Lung (tissue), 12 donors: Measurements from ENCODE around the gene SAMD4A. TPM values are rescaled to one million over a fixed set of nuclear protein-coding genes. Genes with fewer than 3 reads are reported as not detected.

Experiments used
- ATAC-seq: fragments of 200-7000 bp; cut with Tn5 transposase; one replicate; pipeline ENCODE4 v1.9.1; 2020; ENCODE audit warnings: moderate number of reproducible peaks; ENCODE audit not compliant: insufficient read depth, low FRiP score
- DNase-seq, 3 donors: peaks; one replicate each; pipeline ENCODE4 v3.0.0-alpha.2; 2013 to 2017
- H3K27ac ChIP-seq, 2 donors: one replicate each; pipeline ENCODE4 v1.5.1; 2013; ENCODE audit warnings: mild to moderate bottlenecking in 2 of 2, moderate library complexity in 2 of 2, control low read depth in 1 of 2, inconsistent platforms in 1 of 2, low read depth in 1 of 2, low read length in 1 of 2
- H3K27me3 ChIP-seq, 3 donors: one replicate each; pipeline ENCODE4 v1.5.1; 2013; ENCODE audit warnings: low read length in 2 of 3; ENCODE audit not compliant: control insufficient read depth in 3 of 3, insufficient read depth in 3 of 3
- H3K36me3 ChIP-seq, 4 donors: one replicate each; pipeline ENCODE4 v1.5.1; 2013; ENCODE audit warnings: low read length in 4 of 4, mild to moderate bottlenecking in 1 of 4, moderate library complexity in 1 of 4; ENCODE audit not compliant: control insufficient read depth in 4 of 4, insufficient read depth in 4 of 4
- H3K4me1 ChIP-seq, 5 donors: one replicate each; pipeline ENCODE4 v1.5.1; 2013; ENCODE audit warnings: low read length in 5 of 5, mild to moderate bottlenecking in 2 of 5, moderate library complexity in 1 of 5; ENCODE audit not compliant: control insufficient read depth in 5 of 5, insufficient read depth in 5 of 5
- H3K4me3 ChIP-seq: one replicate; pipeline ENCODE4 v1.5.1; 2013; ENCODE audit warnings: mild to moderate bottlenecking, control low read depth, moderate library complexity
- H3K9ac ChIP-seq, 2 donors: one replicate each; pipeline ENCODE4 v1.5.1; 2013; ENCODE audit warnings: low read length in 2 of 2, control low read depth in 1 of 2; ENCODE audit not compliant: insufficient read depth in 1 of 2
- H3K9me3 ChIP-seq, 4 donors: one replicate each; pipeline ENCODE4 v1.5.1; 2013; ENCODE audit warnings: low read length in 3 of 4, mild to moderate bottlenecking in 1 of 4, moderate library complexity in 1 of 4; ENCODE audit not compliant: control insufficient read depth in 4 of 4, insufficient read depth in 3 of 4
- WGBS, 2 donors: extraction: QIAGEN DNeasy Blood & Tissue Kit; methylation state at CpG; one replicate each; pipeline ENCODE4 v1.1.7; 2013; 5-methylcytosine and 5-hydroxymethylcytosine counted together
- polyA plus RNA-seq, 2 donors: library from polyadenylated mRNA; stranded (reverse); fragments of 200-250 nt; gene quantifications; one replicate each; pipeline ENCODE4 v1.2.1, GENCODE V29; 2013
- total RNA-seq, 2 donors: library from RNA; depleted of rRNA in 1 of 2; stranded (reverse); fragments of >200 nt in 1 of 2; gene quantifications; one replicate each; pipeline ENCODE4 v1.2.1, GENCODE V29; 2014 to 2021
- TF ChIP-seq, protein P1 (sequence below): IDR thresholded peaks from 2 replicates; pipeline ENCODE4 v1.5.1; 2012; ENCODE audit warnings: mild to moderate bottlenecking; ENCODE audit errors: control extremely low read depth, extremely low read depth
- donor health status: control.
- donor health status: control.
- donor health status: Bipolar disorder and iron deficiency.
- donor health status: healthy.
- donor health status: DM: yes; HTN: yes; CAD: no.

The SAMD4A gene
- total and polyA plus RNA-seq, 4 donors = 5.8 to 26.6 (median 16.2) TPM

DNA sequence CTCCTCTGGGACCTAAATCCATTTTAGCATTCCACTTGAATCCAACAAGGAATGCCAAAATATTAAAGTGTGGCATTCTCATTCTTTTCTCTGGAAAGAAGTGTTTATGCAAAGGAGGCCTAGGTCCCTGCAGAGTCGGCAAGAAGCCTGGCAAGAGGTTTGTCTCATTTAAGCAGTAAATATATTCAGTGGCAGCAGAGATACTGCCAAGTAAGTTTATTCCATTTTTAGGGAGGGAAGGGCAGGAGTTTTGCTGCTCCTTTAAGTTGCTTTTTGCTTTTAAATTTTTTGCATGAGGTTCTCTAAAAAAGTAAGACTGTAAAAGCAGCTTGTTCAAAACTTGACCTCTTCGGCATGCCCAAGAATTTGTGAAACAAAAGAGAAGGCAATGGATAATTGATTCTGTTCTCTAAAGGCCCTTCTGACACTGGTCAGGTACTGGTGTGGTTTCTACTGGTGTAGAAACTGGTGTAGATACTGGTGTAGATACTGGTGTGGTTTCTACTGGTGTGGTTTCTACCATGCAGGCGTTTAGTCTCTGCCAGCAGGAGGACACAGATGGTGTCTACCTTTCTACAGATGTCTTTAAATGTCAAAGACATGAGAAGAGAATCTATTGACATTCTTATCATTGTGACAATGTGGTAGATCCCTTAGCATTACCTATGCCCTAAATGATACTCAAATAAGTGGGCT, 107.3 kb downstream of the SAMD4A start:
- H3K4me3 ChIP-seq = no peak overlapping the region
- ATAC-seq (no peak), DNase-seq (no peak)
- peak overlapping the region in 1 of 2 donors; percentile 92 for H3K27ac ChIP-seq
- H3K9ac ChIP-seq = no peak overlapping the region
- no peaks in the 10 kb centered on the region for H3K27me3 ChIP-seq
- TF ChIP-seq, protein P1, sequence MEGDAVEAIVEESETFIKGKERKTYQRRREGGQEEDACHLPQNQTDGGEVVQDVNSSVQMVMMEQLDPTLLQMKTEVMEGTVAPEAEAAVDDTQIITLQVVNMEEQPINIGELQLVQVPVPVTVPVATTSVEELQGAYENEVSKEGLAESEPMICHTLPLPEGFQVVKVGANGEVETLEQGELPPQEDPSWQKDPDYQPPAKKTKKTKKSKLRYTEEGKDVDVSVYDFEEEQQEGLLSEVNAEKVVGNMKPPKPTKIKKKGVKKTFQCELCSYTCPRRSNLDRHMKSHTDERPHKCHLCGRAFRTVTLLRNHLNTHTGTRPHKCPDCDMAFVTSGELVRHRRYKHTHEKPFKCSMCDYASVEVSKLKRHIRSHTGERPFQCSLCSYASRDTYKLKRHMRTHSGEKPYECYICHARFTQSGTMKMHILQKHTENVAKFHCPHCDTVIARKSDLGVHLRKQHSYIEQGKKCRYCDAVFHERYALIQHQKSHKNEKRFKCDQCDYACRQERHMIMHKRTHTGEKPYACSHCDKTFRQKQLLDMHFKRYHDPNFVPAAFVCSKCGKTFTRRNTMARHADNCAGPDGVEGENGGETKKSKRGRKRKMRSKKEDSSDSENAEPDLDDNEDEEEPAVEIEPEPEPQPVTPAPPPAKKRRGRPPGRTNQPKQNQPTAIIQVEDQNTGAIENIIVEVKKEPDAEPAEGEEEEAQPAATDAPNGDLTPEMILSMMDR = no peak
- peaks cover 0 to 41% (median 9%) of the 10 kb centered on the region in 5 donors for H3K4me1 ChIP-seq
- no peaks in the 10 kb centered on the region for H3K9me3 ChIP-seq
- H3K36me3 ChIP-seq = no peaks in the 10 kb centered on the region
- whole genome bisulfite sequencing, 2 donors = 67 to 76% methylated on average over 3 of the region's 3 CpGs

DNA sequence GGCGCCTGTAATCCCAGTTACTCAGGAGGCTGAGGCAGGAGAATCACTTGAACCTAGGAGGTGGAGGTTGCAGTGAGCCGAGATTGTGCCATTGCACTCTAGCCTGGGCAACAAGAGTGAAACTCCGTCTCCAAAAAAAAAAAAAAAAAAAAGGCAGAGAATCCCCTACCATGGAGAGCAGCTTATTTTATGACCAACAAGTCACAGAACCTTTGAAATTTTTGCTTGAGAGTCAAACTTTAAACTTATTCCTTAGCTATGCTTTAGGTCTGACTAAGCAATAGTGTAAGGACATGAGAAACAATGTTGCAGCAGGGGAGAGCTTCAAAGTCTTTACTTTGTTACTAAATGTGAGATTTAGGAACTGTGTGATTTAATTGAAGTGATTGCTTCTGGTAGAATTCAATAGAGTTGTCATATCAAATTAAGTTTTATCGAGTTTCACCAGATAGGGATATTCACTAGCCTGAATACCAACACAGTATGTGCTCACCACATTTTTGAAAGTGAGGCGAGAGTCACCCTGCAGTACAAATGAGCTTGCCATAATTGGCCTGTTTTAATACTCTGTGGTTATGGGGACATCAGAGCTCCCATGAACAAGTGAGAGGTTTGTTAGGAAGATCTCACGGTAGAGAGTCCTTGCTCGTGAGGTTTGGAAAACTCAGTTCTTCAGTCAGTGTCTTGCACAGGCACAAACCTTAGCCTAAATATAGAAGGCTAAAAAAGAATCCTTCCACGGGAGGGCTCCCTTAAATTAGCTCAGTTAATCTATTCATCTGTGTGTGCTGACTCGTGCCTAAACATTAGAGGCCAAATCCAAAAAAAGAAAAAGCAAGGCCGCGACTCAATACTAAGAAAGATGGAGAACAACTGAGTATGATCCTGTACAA, 108.6 kb downstream of the SAMD4A start:
- WGBS, 2 donors = 89% methylated on average over 8 to 10 of the region's 11 CpGs
- Histone ChIP-seq H3K9ac (no peak overlapping the region), H3K36me3 (no peaks in the 10 kb centered on the region), H3K27me3 (no peaks in the 10 kb centered on the region), H3K9me3 (no peaks in the 10 kb centered on the region), H3K27ac (peak overlapping the region in 1 of 2 donors; percentile 92), H3K4me1 (peaks cover 0 to 48% (median 9%) of the 10 kb centered on the region in 5 donors), H3K4me3 (no peak overlapping the region)
- no peak for DNase-seq
- TF ChIP-seq, protein P1 = no peak
- ATAC-seq = no peak

DNA sequence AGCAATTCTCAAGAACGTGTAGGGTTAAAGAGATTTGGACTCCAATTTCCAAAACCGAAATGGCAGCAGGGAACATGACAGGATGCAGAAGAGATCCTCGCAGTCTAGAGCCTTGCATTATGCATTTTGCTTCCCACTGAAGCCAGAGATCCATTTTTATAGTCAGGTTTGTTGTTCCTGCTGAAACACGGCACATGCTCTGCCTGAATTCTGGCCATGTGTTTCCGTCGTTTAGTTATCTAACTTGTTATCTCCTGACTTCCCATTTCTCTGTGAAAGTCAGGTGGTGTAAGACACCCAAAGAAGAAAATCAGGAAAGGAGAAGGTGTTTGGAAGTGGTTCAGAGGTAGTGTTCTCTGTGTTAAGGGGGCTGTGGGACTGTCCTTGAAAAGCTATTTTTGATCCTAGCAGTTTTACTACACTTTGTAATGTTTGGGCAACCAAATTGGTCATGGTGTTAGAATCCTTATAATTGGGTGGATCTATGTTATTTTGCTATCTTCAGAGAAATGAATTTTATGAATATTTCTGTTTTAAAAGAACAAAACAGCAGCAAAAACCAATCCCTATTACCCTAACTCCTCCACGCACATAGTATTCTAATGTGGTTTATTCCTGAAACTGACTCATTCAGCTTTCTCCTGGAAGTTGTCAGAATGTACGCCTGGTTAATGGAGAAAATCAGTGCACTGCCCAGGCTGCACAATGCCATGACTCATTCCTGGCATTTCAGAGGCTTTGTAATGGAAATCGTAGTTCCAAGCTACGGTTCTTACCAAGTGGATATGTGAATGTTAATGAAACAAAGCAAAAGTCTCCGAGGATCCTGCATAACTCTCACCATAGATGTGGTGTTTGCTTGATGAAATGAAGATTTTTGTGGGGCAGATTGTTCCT, 110.1 kb downstream of the SAMD4A start:
- peak overlapping the region in 1 of 2 donors; percentile 92 for H3K27ac ChIP-seq
- no peaks in the 10 kb centered on the region for H3K36me3 ChIP-seq
- peaks cover 0 to 58% (median 9%) of the 10 kb centered on the region in 5 donors for H3K4me1 ChIP-seq
- no peak overlapping the region for H3K9ac ChIP-seq
- DNase-seq = no peak
- no peak overlapping the region for H3K4me3 ChIP-seq
- TF ChIP-seq, protein P1 = no peak
- no peaks in the 10 kb centered on the region for H3K9me3 ChIP-seq
- ATAC-seq = peak; percentile 77
- H3K27me3 ChIP-seq = no peaks in the 10 kb centered on the region
- WGBS, 2 donors = 60% methylated on average over 11 of the region's 11 CpGs
